K562 (cell line): Measurements from ENCODE around the gene ARL5C. TPM values are rescaled to one million over a fixed set of nuclear protein-coding genes. Genes with fewer than 3 reads are reported as not detected.
A peak's percentile ranks its signal among the peaks of the same experiment; 100 is the strongest.

Source experiments
- ATAC-seq: fragments of 200-7000 bp; cut with Tn5 transposase; 3 replicates; pipeline ENCODE4 v1.9.1; 2020; ENCODE audit warnings: moderate library complexity
- BruUV-seq: library from RNA; stranded (reverse); fragments of 400-500 nt; replicated peaks from 2 replicates; lab custom pipeline; 2021; lab: Mats Ljungman, UMichigan
- CTCF ChIA-PET: fragments of 300-600 bp; formaldehyde crosslinking; extraction: SDS; loops from one replicate; lab custom pipeline; 2021; ENCODE audit warnings: low intra/inter-chr PET ratio; lab: Yijun Ruan, JAX
- POLR2A ChIA-PET: fragments of 300-600, 350-650 bp; sonication (Branson Sonifier 250); formaldehyde crosslinking; extraction: SDS; loops from one replicate; lab custom pipeline; 2021; ENCODE audit warnings: antibody characterized with exemption, inconsistent platforms; lab: Yijun Ruan, JAX
- DNase-seq, 4 experiments: peaks; one replicate each; pipeline versions ENCODE4 v3.0.0 to v3.0.0-alpha.2; 2011 to 2018; ENCODE audit warnings: low spot score in 3 of 4, mixed read lengths in 3 of 4; ENCODE audit errors: extremely low read depth in 1 of 4
- FAIRE-seq: peaks from 2 replicates; lab custom pipeline; 2011; peaks lifted over from hg19 to GRCh38; lab: Jason Lieb, UNC
- H2AFZ ChIP-seq: 2 replicates; pipeline ENCODE4 v1.6.0; 2011; ENCODE audit warnings: low read depth, low read length, control low read depth, inconsistent platforms
- H3K27ac ChIP-seq: fragments of 200-600 bp; 3 replicates; pipeline ENCODE4 v1.8.0; 2011; ENCODE audit warnings: low read depth, mild to moderate bottlenecking, control low read depth, inconsistent platforms, low read length, moderate library complexity, mixed read lengths; ENCODE audit errors: extremely low read depth
- H3K27me3 ChIP-seq, 2 experiments: fragments of 300-600 bp in 1 of 2; 2 replicates in 1 of 2; 3 replicates in 1 of 2; pipeline versions ENCODE4 v1.6.0 to v1.8.0; 2011; ENCODE audit warnings: inconsistent platforms in 2 of 2, low read length in 2 of 2, mild to moderate bottlenecking in 1 of 2, mixed read lengths in 1 of 2, moderate library complexity in 1 of 2; ENCODE audit not compliant: control insufficient read depth in 2 of 2, insufficient read depth in 2 of 2
- H3K36me3 ChIP-seq: fragments of 300-600 bp; 3 replicates; pipeline ENCODE4 v1.8.0; 2011; ENCODE audit warnings: mild to moderate bottlenecking, low read length, inconsistent platforms; ENCODE audit not compliant: control insufficient read depth, insufficient read depth
- H3K4me1 ChIP-seq, 2 experiments: fragments of 200-600 bp in 1 of 2; replicated peaks in 1 of 2; 2 replicates in 1 of 2; 3 replicates in 1 of 2; pipeline versions ENCODE4 v1.5.1 to v1.8.0; 2011; ENCODE audit warnings: inconsistent platforms in 2 of 2, low read length in 2 of 2, mild to moderate bottlenecking in 1 of 2, mixed read lengths in 1 of 2, moderate library complexity in 1 of 2; ENCODE audit not compliant: control insufficient read depth in 2 of 2, insufficient read depth in 2 of 2
- H3K4me2 ChIP-seq: 2 replicates; pipeline ENCODE4 v1.6.1; 2011; ENCODE audit warnings: low read length, control low read depth, inconsistent platforms, mixed read lengths; ENCODE audit not compliant: insufficient read depth
- H3K4me3 ChIP-seq: fragments of 200-600 bp; sonication (generic), shearing (Covaris generic); 2 replicates; pipeline ENCODE4 v1.5.1; 2016; ENCODE audit warnings: control low read depth, inconsistent platforms
- H3K79me2 ChIP-seq: fragments of 200-600 bp; 3 replicates; pipeline ENCODE4 v1.8.0; 2011; ENCODE audit warnings: low read length, inconsistent platforms; ENCODE audit not compliant: control insufficient read depth, insufficient read depth
- H3K9ac ChIP-seq, 2 experiments: 2 replicates each; pipeline versions ENCODE4 v1.6.0 to v1.6.1; 2011; ENCODE audit warnings: low read depth in 2 of 2, low read length in 2 of 2, control low read depth in 1 of 2, inconsistent platforms in 1 of 2, mild to moderate bottlenecking in 1 of 2, mixed read lengths in 1 of 2; ENCODE audit not compliant: insufficient read depth in 1 of 2
- H3K9me1 ChIP-seq: one replicate; pipeline ENCODE4 v1.6.0; 2011; ENCODE audit warnings: inconsistent platforms, mild to moderate bottlenecking, low read length, moderate library complexity; ENCODE audit not compliant: control insufficient read depth, insufficient read depth
- H3K9me3 ChIP-seq: replicated peaks from 2 replicates; pipeline ENCODE4 v1.5.1; 2011; ENCODE audit warnings: low read depth, low read length, inconsistent platforms; ENCODE audit not compliant: control insufficient read depth, insufficient read depth
- H4K20me1 ChIP-seq: replicated peaks from 2 replicates; pipeline ENCODE4 v1.6.1; 2011; ENCODE audit warnings: low read length, inconsistent platforms, mixed read lengths; ENCODE audit not compliant: control insufficient read depth, insufficient read depth
- FOXK2 ChIP-seq, 2 experiments: fragments of 450-650 bp; IDR thresholded peaks in 1 of 2; conservative IDR thresholded peaks in 1 of 2; 2 replicates each; pipeline ENCODE4 v1.6.1; 2016; ENCODE audit warnings: low read depth in 2 of 2, mild to moderate bottlenecking in 1 of 2
- JUNB ChIP-seq: fragments of 450-650 bp; formaldehyde crosslinking; conservative IDR thresholded peaks from 2 replicates; pipeline ENCODE4 v1.4.0; 2020; ENCODE audit warnings: mild to moderate bottlenecking
- KLF1 ChIP-seq: fragments of 450-650 bp; IDR thresholded peaks from 2 replicates; pipeline ENCODE4 v1.6.1; 2016; ENCODE audit warnings: missing genetic modification characterization, missing compliant biosample characterization
- PML ChIP-seq: IDR thresholded peaks from 2 replicates; pipeline ENCODE4 v1.6.1; 2012; ENCODE audit warnings: low read length, inconsistent platforms
- POLR2A ChIP-seq: fragments of 450-650 bp; conservative IDR thresholded peaks from 2 replicates; pipeline ENCODE4 v1.6.1; 2016
- POLR2AphosphoS2 ChIP-seq: IDR thresholded peaks from 2 replicates; pipeline ENCODE4 v1.6.1; 2012; ENCODE audit warnings: low read length, improper control_type of control experiment
- POLR2AphosphoS5 ChIP-seq: IDR thresholded peaks from 2 replicates; pipeline ENCODE4 v1.6.1; 2011; ENCODE audit warnings: mild to moderate bottlenecking, low read depth, low read length, moderate library complexity; ENCODE audit not compliant: control insufficient read depth, insufficient read depth
- POLR2B ChIP-seq: fragments of 450-650 bp; IDR thresholded peaks from 2 replicates; pipeline ENCODE4 v1.6.1; 2018; ENCODE audit warnings: low read depth; ENCODE audit not compliant: partially characterized antibody
- POLR2G ChIP-seq: fragments of 200-400 bp; formaldehyde crosslinking; IDR thresholded peaks from 2 replicates; pipeline ENCODE4 v1.6.1; 2017; ENCODE audit warnings: low read depth, mild to moderate bottlenecking, antibody characterized with exemption, low read length, moderate library complexity
- SAFB2 ChIP-seq: fragments of 200-400 bp; formaldehyde crosslinking; IDR thresholded peaks from 2 replicates; pipeline ENCODE4 v1.6.1; 2018; ENCODE audit warnings: borderline replicate concordance, low read length, low read depth, moderate library complexity; ENCODE audit not compliant: severe bottlenecking
- SIRT6 ChIP-seq: IDR thresholded peaks from one replicate; pipeline ENCODE4 v1.6.1; 2012; ENCODE audit warnings: low read depth, mild to moderate bottlenecking, control low read depth, inconsistent platforms, low read length, moderate library complexity
- SMAD3 ChIP-seq: fragments of 450-650 bp; formaldehyde crosslinking; conservative IDR thresholded peaks from 2 replicates; pipeline ENCODE4 v1.4.0; 2020; ENCODE audit warnings: mild to moderate bottlenecking
- SOX6 ChIP-seq: fragments of 450-650 bp; IDR thresholded peaks from 2 replicates; pipeline ENCODE4 v1.6.1; 2014; ENCODE audit warnings: mild to moderate bottlenecking
- SRSF9 ChIP-seq: fragments of 200-400 bp; formaldehyde crosslinking; IDR thresholded peaks from 2 replicates; pipeline ENCODE4 v1.6.1; 2017; ENCODE audit warnings: low read depth, low read length, borderline replicate concordance
- SUPT5H ChIP-seq: fragments of 450-650 bp; IDR thresholded peaks from 2 replicates; pipeline ENCODE4 v1.6.1; 2016
- TRIM24 ChIP-seq, 2 experiments: fragments of 450-650 bp; IDR thresholded peaks; 2 replicates each; pipeline ENCODE4 v1.6.1; 2016
- ZNF584 ChIP-seq: fragments of 200-800 bp; sonication (Bioruptor generic); IDR thresholded peaks from 2 replicates; pipeline ENCODE4 v1.6.1; 2016; ENCODE audit warnings: low read depth, mild to moderate bottlenecking, missing genetic modification characterization, missing compliant biosample characterization
- WGBS: fragments of 100-300 bp; shearing (Covaris generic); methylation state at CpG from one replicate; pipeline ENCODE4 v1.1.6; 2016; ENCODE audit warnings: low coverage, mixed read lengths; ENCODE audit not compliant: insufficient coverage; ENCODE audit errors: missing lambda C conversion rate; 5-methylcytosine and 5-hydroxymethylcytosine counted together
- in situ Hi-C: fragments of 300-500 bp; cut with MboI; formaldehyde crosslinking; loops from 4 replicates; pipeline ENCODE4 v1.15.0; 2018; ENCODE audit warnings: inconsistent platforms, mixed read lengths
- intact Hi-C: fragments of 100-400 bp; cut with micrococcal nuclease; formaldehyde crosslinking; loops from 2 replicates; pipeline ENCODE4 v1.14.2; 2022
- polyA plus RNA-seq, 8 experiments: library from polyadenylated mRNA; depleted of rRNA in 4 of 8; stranded (reverse) in 5 of 8; unstranded in 3 of 8; fragments of >200 nt; fragmentation: Nextera tagmentation in 2 of 8; fragmentation: Illumina TruSeq in 1 of 8; extraction: Ambion mirVana in 2 of 8; extraction: Trizol in 1 of 8; gene quantifications; 2 replicates each; pipeline versions ENCODE4 v1.2.1 to v1.2.3, GENCODE V29; 2011 to 2014; ENCODE audit warnings: inconsistent platforms in 1 of 8, missing spikeins in 1 of 8
- total RNA-seq, 7 experiments: library from RNA; depleted of rRNA in 6 of 7; stranded (reverse); fragments of >200 nt in 6 of 7; fragmentation: Illumina TruSeq in 2 of 7; extraction: Trizol in 2 of 7; gene quantifications; 2 replicates each; pipeline versions ENCODE4 v1.2.1 to v1.2.3, GENCODE V29; 2011 to 2021; ENCODE audit warnings: low replicate concordance in 1 of 7
- TF ChIP-seq, protein P1 (sequence below): fragments of 450-650 bp; IDR thresholded peaks from 2 replicates; pipeline ENCODE4 v1.6.1; 2016
- TF ChIP-seq, protein P2 (sequence below): fragments of 450-650 bp; IDR thresholded peaks from 2 replicates; pipeline ENCODE4 v1.7.1; 2018; ENCODE audit warnings: mild to moderate bottlenecking, low read depth; ENCODE audit not compliant: partially characterized antibody

The ARL5C gene
- total and polyA plus RNA-seq, 9 of the 15 experiments (the other 6 are each of a cell fraction or from before 2014, with no cell fraction given): not detected

DNA sequence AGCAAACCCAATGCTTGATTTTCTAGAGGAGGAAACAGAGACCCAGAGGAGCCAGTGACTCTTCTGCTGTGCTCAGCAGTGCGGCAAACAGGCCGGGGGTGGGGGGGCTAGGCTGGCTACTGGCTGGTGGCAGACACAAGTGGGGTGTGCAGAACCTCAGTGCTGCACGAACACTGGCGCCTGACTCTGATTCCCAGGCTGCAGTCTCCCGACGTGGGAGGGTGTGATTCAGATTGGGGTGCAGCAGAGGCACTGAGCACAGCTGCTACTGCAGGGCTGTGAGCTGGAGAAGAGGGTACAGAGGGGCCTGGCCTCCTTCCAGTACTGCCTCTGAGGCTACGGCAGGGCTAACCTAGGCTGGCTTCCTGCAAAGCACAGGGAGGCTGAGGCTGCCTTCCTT is 42.2 kb upstream of the ARL5C start (continued):
- no peak for TF ChIP-seq ZNF584 (CRISPR knock-in tag)
- no peak for TF ChIP-seq JUNB
- TF ChIP-seq KLF1 (tag): no peak
- TF ChIP-seq SIRT6: no peak
- TF ChIP-seq, all 486 proteins: peak for 0

DNA sequence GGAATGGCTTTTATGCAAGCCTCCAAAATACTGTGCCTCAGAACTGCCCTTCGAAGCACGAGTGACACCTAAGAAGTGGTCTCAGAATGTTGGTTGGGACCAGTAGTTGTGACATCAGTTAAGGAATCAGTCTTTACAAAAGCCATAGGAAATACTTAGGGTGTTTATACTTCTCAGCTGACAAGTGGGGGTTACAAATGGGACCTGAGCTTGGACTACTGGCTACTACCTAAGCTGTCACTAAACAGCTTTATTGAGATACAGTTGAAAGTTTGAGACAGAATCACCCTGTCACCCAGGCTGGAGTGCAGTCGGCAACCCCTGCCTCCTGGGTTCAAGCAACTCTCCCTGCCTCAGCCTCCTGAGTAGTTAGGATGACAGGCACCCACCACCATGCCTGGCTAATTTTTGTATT is 39.2 kb upstream of the ARL5C start:
- Histone ChIP-seq H3K4me3 (no peak overlapping the region), H3K27ac (no peak overlapping the region), H3K79me2 (peaks cover 29% of the 10 kb centered on the region), H3K9me1 (peaks cover 4% of the 10 kb centered on the region), H3K9me3 (no peaks in the 10 kb centered on the region), H3K9ac (no peak overlapping the region), H4K20me1 (peaks cover 12% of the 10 kb centered on the region), H3K4me1 (peaks cover 13 to 29% of the 10 kb centered on the region in 2 experiments; a peak in 4 of 5 replicates), H3K36me3 (peaks cover 46% of the 10 kb centered on the region), H2AFZ (no peak overlapping the region), H3K27me3 (peaks cover 0 to 4% of the 10 kb centered on the region in 2 experiments; a peak in 1 of 5 replicates), H3K4me2 (no peak overlapping the region)
- intact Hi-C loops (loop anchor here (5.0 kb wide), 3 partner anchors 147 to 412 kb away; no protein-coding TSS in a partner anchor), in situ Hi-C loops (no loop called here)
- ChIA-PET CTCF (no interaction called here), POLR2A (interaction anchor here (0.6 to 1.7 kb wide), 5 partner anchors 8 to 25 kb away, joined by 3 to 4 read pairs (median 3); partner anchors contain the start of gene CACNB1)
- WGBS: 72% methylated on average over 3 of the region's 3 CpGs
- DNase-seq (peak in 2 of 4 experiments; percentile 19 to 31), FAIRE-seq (peak; percentile 46), ATAC-seq (peak; percentile 7)
- no TSS peak for BruUV-seq
- TF ChIP-seq SMAD3 (peak; percentile 56; the same call in 1 of the 2 replicates), SOX6 (0 out of 2 replicates have a peak, but pooled peaks have one; percentile 42), TRIM24 (IDR thresholded peaks at IDR 0.05) (no peak), SIRT6 (peak; percentile 74), SRSF9 (no peak), PML (peak; percentile 39), FOXK2 (conservative IDR thresholded peaks at IDR 0.05 in 1 of 2, IDR thresholded peaks at IDR 0.05 in 1 of 2; ENCODE audit: low read depth in 2 of 2) (peak in 1 of 2 experiments; percentile 27; a peak in 1 of 4 replicates), POLR2AphosphoS5 (peak; percentile 73; the same call in 1 of the 2 replicates), SAFB2 (no peak), POLR2A (peak; percentile 84), POLR2B (peak; percentile 77), SUPT5H (peak; percentile 70), POLR2AphosphoS2 (peak; percentile 73; the same call in 1 of the 2 replicates), POLR2G (peak; percentile 37; the same call in 1 of the 2 replicates)
- TF ChIP-seq, protein P1, sequence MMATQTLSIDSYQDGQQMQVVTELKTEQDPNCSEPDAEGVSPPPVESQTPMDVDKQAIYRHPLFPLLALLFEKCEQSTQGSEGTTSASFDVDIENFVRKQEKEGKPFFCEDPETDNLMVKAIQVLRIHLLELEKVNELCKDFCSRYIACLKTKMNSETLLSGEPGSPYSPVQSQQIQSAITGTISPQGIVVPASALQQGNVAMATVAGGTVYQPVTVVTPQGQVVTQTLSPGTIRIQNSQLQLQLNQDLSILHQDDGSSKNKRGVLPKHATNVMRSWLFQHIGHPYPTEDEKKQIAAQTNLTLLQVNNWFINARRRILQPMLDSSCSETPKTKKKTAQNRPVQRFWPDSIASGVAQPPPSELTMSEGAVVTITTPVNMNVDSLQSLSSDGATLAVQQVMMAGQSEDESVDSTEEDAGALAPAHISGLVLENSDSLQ: peak; percentile 8; the same call in 1 of the 2 replicates
- TF ChIP-seq, protein P2, sequence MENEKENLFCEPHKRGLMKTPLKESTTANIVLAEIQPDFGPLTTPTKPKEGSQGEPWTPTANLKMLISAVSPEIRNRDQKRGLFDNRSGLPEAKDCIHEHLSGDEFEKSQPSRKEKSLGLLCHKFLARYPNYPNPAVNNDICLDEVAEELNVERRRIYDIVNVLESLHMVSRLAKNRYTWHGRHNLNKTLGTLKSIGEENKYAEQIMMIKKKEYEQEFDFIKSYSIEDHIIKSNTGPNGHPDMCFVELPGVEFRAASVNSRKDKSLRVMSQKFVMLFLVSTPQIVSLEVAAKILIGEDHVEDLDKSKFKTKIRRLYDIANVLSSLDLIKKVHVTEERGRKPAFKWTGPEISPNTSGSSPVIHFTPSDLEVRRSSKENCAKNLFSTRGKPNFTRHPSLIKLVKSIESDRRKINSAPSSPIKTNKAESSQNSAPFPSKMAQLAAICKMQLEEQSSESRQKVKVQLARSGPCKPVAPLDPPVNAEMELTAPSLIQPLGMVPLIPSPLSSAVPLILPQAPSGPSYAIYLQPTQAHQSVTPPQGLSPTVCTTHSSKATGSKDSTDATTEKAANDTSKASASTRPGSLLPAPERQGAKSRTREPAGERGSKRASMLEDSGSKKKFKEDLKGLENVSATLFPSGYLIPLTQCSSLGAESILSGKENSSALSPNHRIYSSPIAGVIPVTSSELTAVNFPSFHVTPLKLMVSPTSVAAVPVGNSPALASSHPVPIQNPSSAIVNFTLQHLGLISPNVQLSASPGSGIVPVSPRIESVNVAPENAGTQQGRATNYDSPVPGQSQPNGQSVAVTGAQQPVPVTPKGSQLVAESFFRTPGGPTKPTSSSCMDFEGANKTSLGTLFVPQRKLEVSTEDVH: peak; percentile 76
